GM23248 (cell line): ENCODE results near the gene SLC26A5. TPM values are rescaled to one million over a fixed set of nuclear protein-coding genes. Genes with fewer than 3 reads are reported as not detected.

Experiments used
- DNase-seq: peaks from one replicate; pipeline ENCODE4 v3.0.0-alpha.2; 2015
- H2AFZ ChIP-seq: fragments of 200-600 bp; sonication (generic); 2 replicates; pipeline ENCODE4 v1.6.1; 2016; ENCODE audit warnings: antibody characterized with exemption
- H3F3A ChIP-seq: fragments of 200-600 bp; sonication (generic); 2 replicates; pipeline ENCODE4 v1.6.1; 2016; ENCODE audit warnings: mild to moderate bottlenecking, antibody characterized with exemption, mixed run types; ENCODE audit not compliant: insufficient read depth
- H3K27ac ChIP-seq: fragments of 200-600 bp; sonication (generic); 2 replicates; pipeline ENCODE4 v1.5.1; 2016; ENCODE audit warnings: mild to moderate bottlenecking
- H3K27me3 ChIP-seq: fragments of 200-600 bp; sonication (generic); replicated peaks from 2 replicates; pipeline ENCODE4 v1.6.1; 2016; ENCODE audit warnings: mild to moderate bottlenecking; ENCODE audit not compliant: insufficient read depth
- H3K36me3 ChIP-seq: fragments of 200-600 bp; sonication (generic); 2 replicates; pipeline ENCODE4 v1.6.1; 2016; ENCODE audit warnings: low read depth, mild to moderate bottlenecking
- H3K4me1 ChIP-seq: fragments of 200-600 bp; sonication (generic); 2 replicates; pipeline ENCODE4 v1.6.1; 2016; ENCODE audit warnings: mild to moderate bottlenecking; ENCODE audit not compliant: insufficient read depth
- H3K4me2 ChIP-seq: fragments of 200-600 bp; sonication (generic); one replicate; pipeline ENCODE4 v1.6.1; 2016; ENCODE audit warnings: mild to moderate bottlenecking; ENCODE audit not compliant: unreplicated experiment
- H3K4me3 ChIP-seq: fragments of 200-600 bp; sonication (generic); 2 replicates; pipeline ENCODE4 v1.5.1; 2016; ENCODE audit warnings: mild to moderate bottlenecking
- H3K79me2 ChIP-seq: fragments of 200-600 bp; sonication (generic); 2 replicates; pipeline ENCODE4 v1.6.1; 2016; ENCODE audit warnings: mild to moderate bottlenecking; ENCODE audit not compliant: insufficient read depth
- H3K9ac ChIP-seq: fragments of 200-600 bp; sonication (generic); 2 replicates; pipeline ENCODE4 v1.6.1; 2016; ENCODE audit warnings: mild to moderate bottlenecking
- H3K9me2 ChIP-seq: fragments of 200-600 bp; sonication (generic); 2 replicates; pipeline ENCODE4 v1.6.1; 2016; ENCODE audit warnings: mixed run types, mild to moderate bottlenecking, moderate library complexity; ENCODE audit not compliant: insufficient read depth
- H3K9me3 ChIP-seq: fragments of 200-600 bp; sonication (generic); one replicate; pipeline ENCODE4 v1.6.1; 2017; ENCODE audit warnings: low read depth
- H4K20me1 ChIP-seq: fragments of 200-600 bp; sonication (generic); 2 replicates; pipeline ENCODE4 v1.6.0; 2016; ENCODE audit not compliant: insufficient read depth
- EZH2 ChIP-seq: fragments of 200-600 bp; sonication (generic); IDR thresholded peaks from 2 replicates; pipeline ENCODE4 v1.6.1; 2018; ENCODE audit warnings: antibody characterized with exemption, mild to moderate bottlenecking; ENCODE audit not compliant: insufficient read depth, poor library complexity, severe bottlenecking
- EZH2phosphoT487 ChIP-seq: fragments of 200-600 bp; sonication (generic); IDR thresholded peaks from 2 replicates; pipeline ENCODE4 v1.6.1; 2018; ENCODE audit warnings: antibody characterized with exemption, moderate library complexity, mild to moderate bottlenecking, low read depth; ENCODE audit not compliant: insufficient read depth
- WGBS, 2 experiments: methylation state at CpG; one replicate each; pipeline ENCODE4 v1.1.6; 2015 to 2017; ENCODE audit warnings: low lambda C conversion rate in 2 of 2, low coverage in 1 of 2; ENCODE audit errors: missing lambda C conversion rate in 2 of 2; 5-methylcytosine and 5-hydroxymethylcytosine counted together
- in situ Hi-C: fragments of 300-500 bp; cut with MboI; formaldehyde crosslinking; loops from 2 replicates; pipeline ENCODE4 v1.15.0; 2020
- polyA plus RNA-seq: library from polyadenylated mRNA; unstranded; fragments of >200 nt; fragmentation: Nextera tagmentation; extraction: Ambion mirVana; gene quantifications from 2 replicates; pipeline ENCODE4 v1.2.1, GENCODE V29; 2016
- total RNA-seq: library from RNA; depleted of rRNA; stranded (reverse); fragments of >200 nt; shearing (Covaris generic); gene quantifications from 2 replicates; pipeline ENCODE4 v1.2.3, GENCODE V29; 2014

SLC26A5 gene
- total and polyA plus RNA-seq, 2 experiments from 2014 or later, result not detected

DNA sequence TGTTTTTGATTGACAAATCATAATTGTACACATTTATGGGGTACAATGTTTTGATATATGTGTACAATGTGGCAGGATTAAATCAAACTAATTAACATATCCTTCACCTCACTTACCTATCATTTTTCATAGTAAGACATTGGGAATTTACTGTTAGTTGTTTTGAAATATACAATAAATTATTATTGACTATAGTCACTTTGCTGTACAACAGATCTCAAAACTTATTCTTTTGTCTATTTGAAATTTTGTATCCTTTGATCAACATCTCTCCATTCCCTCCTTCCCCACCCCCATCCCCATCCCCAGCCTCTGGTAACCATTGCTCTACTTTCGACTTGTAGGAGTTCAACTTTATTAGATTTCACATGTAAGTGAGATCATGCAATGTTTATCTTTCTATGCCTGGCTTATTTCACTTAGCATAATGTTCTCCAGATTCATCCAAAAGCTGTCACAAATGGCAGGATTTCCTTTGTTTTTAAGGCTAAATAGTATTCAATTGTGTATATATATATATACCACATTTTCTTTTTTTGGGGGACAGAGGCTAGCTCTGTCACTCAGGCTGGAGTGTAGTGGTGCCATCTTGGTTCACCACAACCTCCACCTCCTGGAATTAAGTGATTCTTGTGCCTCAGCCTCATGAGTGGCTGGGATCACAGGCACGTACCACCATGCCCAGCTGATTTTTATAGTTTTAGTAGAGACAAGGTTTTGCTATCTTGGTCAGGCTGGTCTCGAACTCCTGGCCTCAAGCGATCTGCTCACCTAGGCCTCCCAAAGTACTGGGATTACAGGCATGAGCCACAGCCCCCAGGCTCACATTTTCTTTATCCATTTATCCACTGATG is 23.3 kb upstream of the SLC26A5 start:
- Histone ChIP-seq H3K9me2 (no peaks in the 10 kb centered on the region), H3K27me3 (no peaks in the 10 kb centered on the region), H3K36me3 (no peaks in the 10 kb centered on the region), H3K4me1 (no peaks in the 10 kb centered on the region), H3F3A (no peaks in the 10 kb centered on the region), H2AFZ (no peak overlapping the region), H3K4me3 (no peak overlapping the region), H3K79me2 (no peaks in the 10 kb centered on the region), H3K27ac (no peak overlapping the region), H3K9me3 (no peaks in the 10 kb centered on the region), H3K4me2 (no peak overlapping the region), H4K20me1 (no peaks in the 10 kb centered on the region), H3K9ac (no peak overlapping the region)
- WGBS, 2 experiments, result 37 to 41% methylated on average over 4 of the region's 4 CpGs
- in situ Hi-C loops, result no loop called here
- TF ChIP-seq EZH2phosphoT487 (no peak), EZH2 (no peak)
- DNase-seq, result no peak

DNA sequence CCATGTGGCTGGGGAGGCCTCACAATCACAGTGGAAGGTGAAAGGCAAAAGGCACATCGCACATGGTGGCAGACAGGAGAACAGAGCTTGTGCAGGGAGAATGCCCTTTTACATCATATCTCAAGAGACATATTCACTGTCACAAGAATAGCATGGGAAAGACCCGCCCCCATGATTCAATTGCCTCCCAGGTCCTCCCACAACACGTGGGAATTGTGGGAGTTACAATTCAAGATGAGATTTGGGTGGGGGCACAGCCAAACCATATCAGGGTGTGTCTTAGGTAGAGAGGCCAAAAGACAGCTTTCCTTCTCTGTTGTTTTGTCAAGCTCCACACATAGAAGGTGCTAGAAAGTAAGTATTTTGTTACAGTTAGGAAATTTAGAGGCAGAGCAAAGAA is 20.8 kb upstream of the SLC26A5 start:
- TF ChIP-seq EZH2phosphoT487 (no peak), EZH2 (no peak)
- Histone ChIP-seq H3K27ac (no peak overlapping the region), H3K9me2 (no peaks in the 10 kb centered on the region), H3K4me2 (no peak overlapping the region), H3K9ac (no peak overlapping the region), H3K36me3 (no peaks in the 10 kb centered on the region), H3K4me3 (no peak overlapping the region), H3K9me3 (no peaks in the 10 kb centered on the region), H3K27me3 (no peaks in the 10 kb centered on the region), H3F3A (no peaks in the 10 kb centered on the region), H2AFZ (no peak overlapping the region), H4K20me1 (no peaks in the 10 kb centered on the region), H3K4me1 (no peaks in the 10 kb centered on the region), H3K79me2 (no peaks in the 10 kb centered on the region)
- in situ Hi-C loops, result no loop called here
- no peak for DNase-seq
- WGBS, 2 experiments, result 30 to 32% methylated on average over 3 of the region's 3 CpGs

DNA sequence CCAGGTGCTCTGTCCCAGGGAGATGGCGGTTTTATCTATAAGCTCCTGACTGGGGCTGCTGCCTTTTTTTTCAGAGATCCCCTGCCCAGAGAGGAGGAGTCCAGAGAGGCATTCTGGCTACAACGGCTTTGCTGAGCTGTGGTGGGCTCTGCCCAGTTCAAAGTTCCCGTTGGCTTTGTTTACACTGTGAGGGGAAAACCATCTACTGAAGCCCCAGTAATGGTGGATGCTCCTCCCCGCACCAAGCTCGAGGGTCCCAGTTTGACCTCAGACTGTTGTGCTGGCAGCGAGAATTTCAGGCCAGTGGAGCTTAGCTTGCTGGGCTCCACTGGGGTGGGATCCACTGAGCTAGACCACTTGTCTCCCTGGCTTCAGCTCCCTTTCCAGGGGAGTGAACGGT is 16.4 kb upstream of the SLC26A5 start:
- no peak overlapping the region for H3K9ac ChIP-seq
- 42 to 55% methylated on average over 7 of the region's 7 CpGs for WGBS, 2 experiments
- TF ChIP-seq EZH2phosphoT487 (no peak), EZH2 (no peak)
- H3K4me2 ChIP-seq, result no peak overlapping the region
- H3K27me3 ChIP-seq, result no peaks in the 10 kb centered on the region; the same call in 1 of the 2 replicates
- H3F3A ChIP-seq, result no peaks in the 10 kb centered on the region
- H3K9me3 ChIP-seq, result no peaks in the 10 kb centered on the region
- H3K9me2 ChIP-seq, result no peaks in the 10 kb centered on the region
- H2AFZ ChIP-seq, result no peak overlapping the region
- H3K27ac ChIP-seq, result no peak overlapping the region
- no peak for DNase-seq
- no peaks in the 10 kb centered on the region for H4K20me1 ChIP-seq
- H3K4me3 ChIP-seq, result no peak overlapping the region
- no peaks in the 10 kb centered on the region for H3K36me3 ChIP-seq
- no peaks in the 10 kb centered on the region for H3K4me1 ChIP-seq
- in situ Hi-C loops, result no loop called here
- no peaks in the 10 kb centered on the region for H3K79me2 ChIP-seq

DNA sequence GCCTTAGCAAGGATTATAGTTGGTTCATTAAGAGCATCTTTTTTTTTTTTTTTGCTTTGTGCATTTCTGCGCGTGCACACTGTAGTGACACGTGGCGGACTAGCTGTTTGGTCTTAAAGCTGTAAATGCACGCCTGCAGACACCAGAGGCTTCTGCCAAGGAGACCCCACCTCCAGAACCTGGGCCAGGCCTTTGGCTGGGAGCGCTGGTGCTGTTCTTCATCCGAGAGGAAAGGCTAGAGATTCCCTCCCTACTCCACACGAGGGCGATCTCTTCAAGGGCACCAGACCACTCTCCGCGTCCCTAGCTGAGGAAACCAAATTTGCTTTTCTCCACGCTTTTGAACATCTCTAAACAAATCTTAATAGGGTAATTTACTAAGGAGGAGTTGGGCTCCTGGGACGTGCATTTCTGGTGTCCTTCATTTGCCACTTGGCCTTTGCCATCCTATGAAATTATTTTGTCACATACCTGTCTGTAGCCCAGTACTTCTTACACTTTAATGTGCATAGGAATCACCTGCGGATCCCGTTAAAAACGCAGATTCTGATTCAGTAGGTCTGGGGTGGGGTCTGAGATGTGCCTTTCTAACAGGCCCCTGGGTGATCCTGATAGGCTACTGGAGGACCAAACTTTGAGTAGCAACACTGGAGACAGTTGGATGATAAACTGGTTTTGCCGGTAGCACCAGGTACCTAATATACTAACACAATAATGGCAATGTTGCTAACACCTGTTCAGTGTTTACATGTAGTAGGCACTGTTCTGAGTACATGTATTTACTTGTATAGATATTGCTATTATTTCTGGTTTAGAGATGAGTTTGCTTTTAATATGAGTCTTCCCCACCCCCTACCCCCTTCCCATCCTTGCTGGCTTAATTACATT is 1.3 kb upstream of the SLC26A5 start:
- Histone ChIP-seq H3K9me2 (no peaks in the 10 kb centered on the region), H3K9me3 (no peaks in the 10 kb centered on the region), H3K36me3 (no peaks in the 10 kb centered on the region), H3F3A (no peaks in the 10 kb centered on the region), H2AFZ (no peak overlapping the region), H3K79me2 (no peaks in the 10 kb centered on the region), H3K27ac (no peak overlapping the region), H3K4me2 (no peak overlapping the region), H3K4me1 (no peaks in the 10 kb centered on the region), H3K4me3 (no peak overlapping the region), H3K27me3 (peaks cover 38% of the 10 kb centered on the region), H4K20me1 (no peaks in the 10 kb centered on the region), H3K9ac (no peak overlapping the region)
- no peak for TF ChIP-seq EZH2
- in situ Hi-C loops, result no loop called here
- WGBS, 2 experiments, result 22 to 24% methylated on average over 17 of the region's 17 CpGs
- DNase-seq, result peak; percentile 69
